Measurements from ENCODE around the gene APP.
"Not testable (repeated sequence)": the region's sequence is repeated elsewhere in the genome, so short reads cannot be mapped to it uniquely, and the experiment has no call there.

APP gene

DNA sequence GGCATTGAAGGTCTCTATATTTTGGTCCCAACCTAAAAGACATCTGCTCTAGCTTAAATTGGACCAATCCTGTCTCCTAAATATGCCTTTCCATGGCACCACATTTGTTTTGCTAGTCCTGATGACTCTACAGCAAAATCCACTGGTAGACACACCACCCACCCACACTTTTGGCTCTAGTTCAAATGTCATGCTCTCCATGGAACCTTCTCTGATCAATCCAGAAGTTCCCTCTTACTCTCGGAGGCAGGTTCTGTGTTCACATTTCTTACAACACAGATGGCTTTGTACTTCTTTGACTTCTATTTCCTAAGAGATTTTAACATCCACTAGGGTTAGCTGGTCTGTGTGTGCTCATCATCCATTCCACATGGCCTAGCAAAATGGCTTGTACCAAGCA, 151.3 kb downstream of the APP start:
- DNase-seq (ENCODE audit: low read depth) = no peak

DNA sequence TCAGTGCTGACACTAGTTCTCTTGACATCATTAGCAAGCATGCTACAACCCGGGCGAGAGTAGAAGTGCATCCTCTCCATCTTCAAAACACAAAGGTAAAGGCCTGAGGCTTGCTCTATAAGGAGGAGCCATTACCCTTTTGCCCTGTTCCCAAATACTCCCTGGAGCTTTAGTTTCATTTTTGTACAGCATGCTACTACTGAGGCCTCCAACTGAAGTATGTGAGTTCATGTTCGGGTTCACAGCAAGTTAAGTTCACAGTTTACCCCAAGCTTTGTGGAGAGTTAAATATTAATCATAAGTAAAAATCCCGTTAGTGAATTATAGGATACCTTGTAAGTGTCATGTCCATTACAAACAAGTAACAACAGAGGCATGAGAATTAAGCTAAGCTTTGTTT, 156.6 kb downstream of the APP start:
- DNase-seq (ENCODE audit: low read depth) = no peak

DNA sequence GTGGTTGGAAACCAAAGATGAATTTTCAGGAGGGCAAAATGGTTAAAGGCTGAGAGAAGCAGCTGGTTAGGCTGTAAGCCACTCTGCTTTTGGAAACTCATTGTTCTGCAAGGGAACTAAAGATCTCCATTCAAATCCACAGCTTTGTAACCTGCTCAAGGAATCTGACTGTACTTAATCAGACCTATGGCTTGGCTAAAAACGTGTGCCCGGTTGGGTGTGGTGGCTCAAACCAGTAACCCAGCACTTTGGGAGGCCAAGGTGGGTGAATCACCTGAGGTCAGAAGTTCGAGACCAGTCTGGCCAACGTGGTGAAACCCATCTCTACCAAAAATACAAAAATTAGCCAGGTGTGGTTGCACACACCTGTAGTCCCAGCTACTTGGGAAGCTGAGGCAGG, 158.1 kb downstream of the APP start:
- not testable (repeated sequence) for DNase-seq (ENCODE audit: low read depth)

DNA sequence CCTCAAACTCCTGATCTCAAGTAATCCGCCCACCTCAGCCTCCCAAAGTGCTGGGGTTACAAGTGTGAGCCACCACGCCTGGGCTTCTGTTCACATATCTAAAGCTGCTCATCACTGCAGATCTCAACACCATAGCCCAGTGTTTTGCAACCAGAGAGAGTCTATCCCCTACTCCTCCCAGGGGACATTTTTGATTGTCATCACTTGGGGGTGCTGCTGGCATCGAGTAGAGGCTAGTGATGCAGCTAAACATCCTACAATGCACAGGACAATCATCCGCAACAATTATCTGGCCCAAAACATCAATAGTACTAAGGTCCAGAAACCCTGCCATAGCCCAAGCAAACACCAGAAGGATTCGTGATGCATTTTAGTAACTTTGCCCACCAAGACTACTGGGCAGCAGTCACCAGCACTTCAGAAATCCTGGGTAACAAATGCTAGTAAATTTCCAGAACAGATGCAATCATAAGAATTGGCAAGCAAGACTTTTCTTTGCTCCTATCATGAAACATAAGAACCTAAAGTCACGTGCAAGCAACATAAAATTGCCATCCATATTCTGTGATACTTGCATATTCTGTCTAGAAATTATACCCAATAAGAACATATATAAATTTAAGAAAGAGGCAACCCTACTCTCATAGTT, 159.2 kb downstream of the APP start:
- DNase-seq (ENCODE audit: low read depth) = no peak

DNA sequence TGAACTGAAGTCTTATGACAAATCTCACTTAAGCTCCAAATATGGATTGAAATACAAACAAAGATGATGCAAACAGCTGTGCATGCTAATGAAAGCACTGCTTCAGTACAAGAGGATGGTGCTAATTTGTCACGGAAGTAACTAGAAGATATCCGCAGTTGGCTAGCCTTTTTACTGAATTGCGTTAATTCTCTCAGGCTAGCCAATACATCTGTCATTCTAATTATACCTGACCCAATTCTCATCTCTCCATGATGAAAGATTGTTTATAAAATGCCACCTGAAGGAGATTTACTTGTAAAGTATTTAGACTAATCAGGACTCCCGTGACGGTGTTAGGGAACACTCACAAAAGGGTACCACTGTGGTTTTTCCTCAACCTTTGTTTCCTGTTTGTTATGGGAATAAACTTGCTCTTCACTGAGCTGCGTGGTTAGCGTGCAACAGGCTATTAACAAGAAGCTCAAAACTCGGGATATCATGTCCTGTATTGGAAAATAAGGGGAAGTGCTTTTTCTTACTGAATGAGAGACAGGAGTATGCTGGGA, 162.5 kb downstream of the APP start:
- no peak for DNase-seq (ENCODE audit: low read depth)

DNA sequence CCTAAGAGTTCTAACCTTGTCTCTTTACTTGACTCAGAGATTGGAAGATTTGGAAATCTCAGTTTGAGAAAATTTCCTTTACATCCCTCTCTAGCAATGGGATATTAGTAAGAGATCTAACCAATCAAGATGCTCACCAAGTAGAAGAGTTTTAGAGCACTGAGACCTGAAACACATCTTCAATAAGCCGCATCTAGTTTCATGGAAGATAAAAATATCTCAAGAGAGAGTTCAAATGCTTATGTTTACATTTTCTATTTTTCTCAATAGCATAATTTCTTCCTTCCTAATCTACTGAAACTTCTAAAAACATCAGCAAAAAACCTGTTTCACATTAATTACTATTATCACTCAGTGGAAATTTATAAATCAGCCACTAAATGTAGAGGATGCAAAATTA, 165.1 kb downstream of the APP start:
- DNase-seq (ENCODE audit: low read depth) = no peak

DNA sequence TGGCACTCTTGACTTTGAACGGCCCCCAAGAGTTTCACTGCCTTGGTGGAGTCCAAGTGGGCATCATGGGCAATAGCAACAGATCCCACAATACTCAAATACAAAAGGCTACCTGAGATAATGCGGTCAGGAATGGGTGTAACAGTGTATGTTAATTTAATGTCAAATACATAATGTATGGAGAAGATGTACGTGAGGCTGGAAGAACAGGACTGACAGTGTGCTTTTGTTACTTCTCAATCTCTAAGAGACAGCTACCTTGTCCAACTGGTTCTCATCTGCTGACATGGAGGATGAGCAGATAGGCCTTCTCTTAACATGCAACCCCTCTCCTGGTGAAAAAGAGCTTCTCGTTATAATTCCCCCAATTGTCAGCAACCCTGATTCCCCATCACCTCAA, 167.2 kb downstream of the APP start:
- no peak for DNase-seq (ENCODE audit: low read depth)

DNA sequence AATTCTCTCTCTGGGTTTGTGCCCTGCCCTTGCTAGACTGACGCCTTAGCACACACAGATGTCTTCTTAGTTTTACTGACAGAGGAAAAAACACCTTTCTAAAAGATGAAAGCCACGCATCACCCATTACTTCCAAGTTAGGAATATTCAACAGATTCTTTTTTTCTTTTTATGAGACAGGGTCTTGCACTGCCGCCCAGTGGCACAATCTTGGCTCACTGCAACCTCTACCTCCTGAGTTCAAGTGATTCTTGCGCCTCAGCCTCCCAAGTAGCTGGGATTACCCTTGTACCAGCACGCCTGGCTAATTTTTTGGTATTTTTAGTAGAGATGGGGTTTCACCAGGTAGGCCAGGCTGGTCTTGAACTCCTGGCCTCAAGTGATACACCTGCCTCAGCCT, 169.2 kb downstream of the APP start:
- no peak for DNase-seq (ENCODE audit: low read depth)

DNA sequence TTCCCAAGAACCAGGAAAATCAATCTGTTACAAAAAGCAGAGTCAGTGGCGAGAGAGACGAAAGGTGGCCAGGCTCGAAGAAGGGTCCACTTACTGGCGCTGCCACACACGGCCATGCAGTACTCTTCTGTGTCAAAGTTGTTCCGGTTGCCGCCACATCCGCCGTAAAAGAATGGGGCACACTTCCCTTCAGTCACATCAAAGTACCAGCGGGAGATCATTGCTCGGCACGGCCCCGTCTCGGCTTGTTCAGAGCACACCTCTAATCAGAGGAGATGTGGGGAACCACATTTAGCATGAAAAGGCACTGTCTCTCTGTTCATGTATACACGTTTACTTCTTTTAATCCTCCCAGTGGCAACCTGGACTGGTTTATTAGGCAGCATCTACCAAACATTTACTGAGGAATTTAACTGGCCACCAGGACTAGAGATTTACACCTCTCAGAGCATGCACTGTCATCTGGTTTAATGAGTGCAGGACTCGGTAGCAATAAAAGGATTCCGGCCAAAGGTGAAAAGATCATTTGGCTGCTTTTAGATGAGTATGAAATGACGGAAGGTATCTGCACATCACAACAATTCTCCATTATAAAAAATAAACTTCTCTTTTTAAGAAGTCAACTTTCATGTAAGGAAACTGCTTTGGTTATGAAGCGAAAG, 170.5 kb downstream of the APP start:
- no peak for DNase-seq (ENCODE audit: low read depth)

DNA sequence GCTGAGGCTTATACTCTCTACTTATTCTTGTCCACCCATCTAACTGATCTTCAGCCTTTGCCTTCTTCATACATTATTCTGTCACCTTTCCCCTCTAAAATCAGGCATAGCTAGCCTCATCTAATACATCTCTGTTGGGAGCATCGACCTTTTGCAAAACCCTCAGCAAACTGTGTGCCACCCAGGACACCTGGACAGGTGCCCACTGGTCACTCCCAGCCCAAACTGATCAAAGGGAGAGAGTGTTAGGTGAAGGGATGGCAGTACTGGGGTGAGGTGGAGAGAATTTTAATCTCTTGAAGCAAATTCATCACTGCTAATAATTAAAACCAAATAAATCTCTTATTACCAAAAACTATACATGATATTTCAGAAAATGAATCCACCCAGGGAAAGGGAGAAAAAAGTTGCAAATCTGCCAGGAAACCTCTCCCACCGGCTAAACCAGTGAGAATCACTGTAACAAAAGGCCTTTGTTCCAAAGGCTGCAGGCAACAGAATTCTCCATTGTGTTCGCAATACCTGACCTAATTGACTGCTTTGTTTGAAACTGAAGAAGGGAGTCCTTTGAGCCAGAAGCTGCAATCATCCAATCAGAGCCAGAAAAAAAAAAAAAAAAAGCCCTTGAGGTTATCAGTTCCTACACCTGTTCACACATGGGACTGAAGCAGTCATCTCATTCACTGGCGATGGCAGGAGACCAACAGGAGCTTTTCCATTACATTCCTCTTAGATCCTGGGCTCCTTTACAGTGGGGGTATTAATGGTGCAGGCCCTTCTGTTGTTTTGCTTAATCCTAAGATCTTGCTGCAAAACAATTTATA, 172.6 kb downstream of the APP start:
- DNase-seq (ENCODE audit: low read depth) = no peak

DNA sequence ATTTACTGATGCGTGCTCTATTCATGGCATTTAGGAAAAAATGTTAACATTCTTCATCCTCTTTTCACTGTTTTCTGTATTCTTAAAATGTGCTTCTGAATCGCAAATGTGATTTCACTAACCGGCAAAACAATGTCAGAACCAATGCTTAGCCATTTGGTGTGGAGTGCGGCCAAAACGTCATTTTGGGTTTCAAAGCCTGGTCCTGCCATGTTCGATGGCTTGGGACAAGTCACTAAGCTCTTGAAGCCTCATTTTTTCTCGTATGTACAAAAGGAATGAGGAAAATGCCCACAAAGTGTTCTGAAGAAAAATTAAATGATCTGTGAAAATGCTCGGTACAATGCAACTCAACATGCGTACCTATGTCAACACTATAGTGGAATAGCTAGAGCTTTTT, 175.3 kb downstream of the APP start:
- DNase-seq (ENCODE audit: low read depth) = no peak

DNA sequence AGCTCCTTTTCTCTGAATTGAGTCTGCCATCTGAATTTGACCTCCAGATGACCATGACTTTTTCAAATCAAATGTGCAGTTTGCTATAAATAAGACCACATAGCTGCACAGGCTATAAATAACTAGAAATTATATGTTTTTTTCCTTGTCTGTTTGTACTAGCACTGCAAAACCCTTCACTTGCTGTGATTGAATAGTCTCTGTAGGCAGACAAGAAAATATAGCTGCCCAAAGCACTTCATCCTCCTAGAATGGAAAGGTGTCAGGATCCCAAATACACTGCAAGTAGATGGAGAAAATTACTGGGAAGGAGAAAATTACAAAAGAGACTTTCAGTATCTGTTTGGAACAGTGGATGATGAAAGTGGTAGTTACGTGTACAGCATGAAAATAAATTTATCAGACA, 175.8 kb downstream of the APP start:
- DNase-seq (ENCODE audit: low read depth) = no peak

DNA sequence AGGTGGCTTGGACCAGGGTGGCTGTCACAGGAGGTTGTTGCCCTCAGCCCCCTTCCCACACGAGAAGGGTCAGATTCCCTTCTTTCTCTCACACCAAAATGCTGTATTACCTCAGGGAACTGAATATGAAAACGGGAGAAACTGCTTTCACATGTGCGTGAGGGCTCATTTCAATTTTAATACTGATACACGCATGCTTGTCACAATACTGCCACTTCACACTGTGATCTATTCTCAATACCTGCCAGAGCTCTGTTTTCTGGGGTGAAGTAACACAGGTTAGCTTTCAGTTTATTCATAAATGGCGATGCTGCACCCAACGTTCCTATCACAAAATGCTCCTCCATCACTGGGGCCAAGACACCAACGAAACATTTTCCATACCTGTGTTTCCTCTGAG, 181.8 kb downstream of the APP start:
- no peak for DNase-seq (ENCODE audit: low read depth)

DNA sequence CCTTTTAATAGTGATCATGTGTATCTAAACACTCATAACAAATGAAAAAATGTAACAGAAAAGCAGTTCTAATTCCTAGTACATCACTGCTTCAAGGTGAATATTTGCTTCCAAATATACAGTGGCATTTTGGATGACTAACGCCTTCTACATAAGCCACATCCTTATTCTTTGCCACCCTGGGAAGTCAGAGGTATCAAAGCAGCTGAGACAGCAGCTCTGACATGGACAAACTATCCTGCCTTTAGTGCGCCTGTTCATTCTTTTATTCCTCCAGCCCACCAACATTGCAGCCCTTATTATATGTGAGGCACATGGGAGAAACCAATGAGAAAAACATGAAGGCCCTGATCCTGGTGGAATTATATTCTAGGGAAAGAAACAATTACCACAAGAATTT, 183.0 kb downstream of the APP start:
- no peak for DNase-seq (ENCODE audit: low read depth)

DNA sequence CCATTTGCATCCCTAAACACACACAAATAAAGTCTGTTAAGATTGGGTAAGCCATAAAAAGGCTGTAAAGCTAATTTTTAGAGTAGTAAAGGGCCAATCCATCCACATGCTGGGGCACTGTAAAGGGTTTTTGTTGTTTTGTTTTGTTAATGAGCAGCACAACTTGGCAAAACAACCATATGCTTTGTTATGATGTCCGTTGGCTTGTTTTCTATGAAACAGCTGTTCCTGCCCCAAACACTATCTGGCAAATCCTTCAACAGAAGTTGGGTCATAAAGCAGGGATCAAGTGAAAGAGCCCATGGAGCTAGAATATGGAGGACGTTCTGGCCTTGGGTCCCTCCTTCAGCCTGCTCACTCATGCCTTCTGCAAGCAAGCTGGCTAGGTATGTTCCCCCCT, 183.6 kb downstream of the APP start:
- DNase-seq (ENCODE audit: low read depth) = no peak

DNA sequence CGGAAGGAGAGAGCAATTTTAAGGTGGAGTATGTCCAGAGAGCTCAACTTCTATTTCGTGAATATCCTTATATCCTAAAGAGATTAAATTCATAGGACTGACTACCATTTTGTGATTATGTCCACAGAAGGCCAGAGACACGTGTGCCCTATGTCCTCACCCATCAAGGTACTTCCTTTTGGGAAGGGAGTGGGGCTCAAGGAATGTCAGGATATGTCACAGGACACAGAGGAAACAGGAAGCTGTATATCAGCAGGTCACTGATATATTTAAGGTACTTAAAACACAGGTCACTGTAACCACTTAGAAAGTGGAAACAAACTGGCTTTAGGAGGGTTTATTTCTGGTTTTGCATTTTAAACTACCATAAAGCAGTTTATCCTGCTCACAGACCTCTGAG, 184.6 kb downstream of the APP start:
- no peak for DNase-seq (ENCODE audit: low read depth)

DNA sequence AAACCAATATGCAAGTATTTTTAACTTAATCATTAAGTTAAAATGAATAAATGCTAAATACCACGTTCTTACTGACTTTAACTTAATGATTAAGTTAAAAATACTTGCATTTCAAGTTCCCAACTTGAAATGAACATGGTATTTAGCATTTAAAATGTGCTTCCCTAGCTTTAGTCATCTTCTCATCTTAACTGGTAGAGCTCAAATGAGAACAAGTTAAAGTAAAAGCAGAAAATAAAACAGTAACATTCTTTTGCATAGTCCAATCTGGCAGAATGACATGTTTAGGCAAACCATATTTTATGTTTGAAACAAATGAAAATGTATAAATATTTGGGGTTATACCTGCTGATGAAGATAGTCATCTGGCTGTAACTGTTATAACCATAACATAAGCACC, 186.0 kb downstream of the APP start:
- DNase-seq (ENCODE audit: low read depth) = no peak

DNA sequence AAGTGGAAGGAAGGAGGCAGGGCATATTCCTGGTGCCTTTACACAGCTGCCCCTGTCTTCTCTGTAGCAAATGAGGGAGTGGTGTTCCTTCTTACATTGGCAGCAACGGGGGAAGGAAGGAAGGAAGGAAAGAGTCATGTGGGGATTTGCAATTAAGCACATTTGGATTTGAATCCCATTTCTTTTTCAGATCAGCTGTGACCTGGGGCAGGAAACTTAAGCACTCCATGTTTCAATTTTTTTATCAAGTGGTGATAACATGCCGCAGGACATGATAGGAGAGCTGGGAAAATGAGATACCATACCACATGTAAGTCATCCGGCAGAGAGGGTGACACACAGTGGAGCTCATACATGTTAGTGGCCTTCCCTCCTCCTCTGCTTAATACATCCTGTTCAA, 186.8 kb downstream of the APP start:
- no peak for DNase-seq (ENCODE audit: low read depth)

DNA sequence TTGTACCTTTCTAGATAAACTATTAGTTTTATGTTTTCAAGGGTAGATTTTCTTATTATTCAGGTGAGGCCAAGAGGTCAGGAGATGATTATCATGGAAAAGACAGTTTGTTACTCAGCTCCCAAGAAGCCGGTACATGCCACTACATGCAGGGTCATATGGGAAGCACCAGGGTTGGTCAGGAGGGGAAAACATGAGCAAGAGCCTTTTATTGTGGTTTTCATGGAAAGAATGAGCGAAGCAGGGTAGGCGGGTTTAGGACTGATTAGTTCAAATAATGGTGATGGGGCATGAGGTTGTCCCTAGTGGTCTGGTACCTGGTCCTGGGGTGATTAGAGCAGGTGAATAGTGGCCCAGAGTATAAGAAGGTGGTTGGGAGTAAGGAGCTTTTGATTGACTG, 189.9 kb downstream of the APP start:
- DNase-seq (ENCODE audit: low read depth) = no peak

DNA sequence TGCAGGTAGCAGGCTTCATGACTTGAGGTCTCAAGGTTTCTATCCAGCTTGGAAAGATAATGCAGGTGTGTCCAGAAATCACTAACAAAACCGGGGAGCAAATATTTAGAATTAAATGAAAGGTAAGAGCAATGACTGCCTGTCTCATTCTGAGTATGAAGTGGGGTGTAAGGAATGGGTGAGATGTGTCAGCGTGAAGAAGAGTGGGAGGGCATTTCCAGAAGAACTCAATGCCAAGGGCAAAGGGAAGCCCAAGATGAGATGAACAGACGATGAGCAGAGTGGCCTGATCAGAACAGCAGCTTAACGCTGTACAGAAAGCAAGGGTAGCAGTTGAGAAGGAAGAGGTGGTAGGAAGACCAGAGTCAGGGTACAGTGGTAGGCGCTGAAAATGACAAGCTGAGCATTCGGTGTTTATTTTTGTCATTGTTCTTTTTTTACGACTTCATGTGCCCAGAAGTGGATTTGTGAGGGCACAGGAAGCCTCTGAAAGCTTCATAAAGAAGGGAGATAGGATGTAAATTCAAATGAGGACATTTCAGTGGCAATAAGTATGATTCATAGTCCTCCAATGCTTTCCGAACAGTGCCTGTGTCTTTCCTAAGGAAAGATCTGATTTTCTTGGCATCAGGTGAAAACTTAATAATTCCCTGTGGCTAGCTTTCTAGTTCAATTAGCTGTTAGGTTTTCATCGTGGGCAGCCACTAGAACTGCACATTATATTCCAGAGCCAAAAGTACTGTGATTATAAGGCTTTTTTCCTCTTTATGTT, 190.5 kb downstream of the APP start:
- no peak for DNase-seq (ENCODE audit: low read depth)

DNA sequence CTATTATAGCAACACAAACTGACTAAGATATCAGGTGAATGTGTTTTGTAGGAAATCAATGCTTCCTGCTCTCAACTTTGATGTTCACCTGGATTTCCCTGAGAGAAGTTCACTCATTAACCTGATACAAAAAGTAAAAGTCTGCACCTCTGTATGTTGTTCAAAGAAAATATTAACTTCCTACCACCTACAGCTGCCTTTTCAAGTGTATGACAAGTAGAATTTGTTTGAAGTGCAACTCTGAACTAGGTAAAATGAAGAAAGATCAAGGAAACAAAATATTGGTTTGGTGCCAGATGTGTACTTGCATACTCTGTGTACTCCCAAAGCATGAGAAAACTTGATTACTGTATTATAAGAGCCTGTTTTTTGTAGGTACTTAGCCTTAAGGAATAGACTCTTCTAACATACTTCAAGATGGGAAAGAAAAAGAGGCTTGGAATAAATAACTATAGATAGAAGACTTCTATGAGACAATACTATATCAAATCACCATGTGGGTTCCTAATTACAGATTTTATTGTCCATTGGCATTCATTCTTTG, 193.4 kb downstream of the APP start:
- no peak for DNase-seq (ENCODE audit: low read depth)

DNA sequence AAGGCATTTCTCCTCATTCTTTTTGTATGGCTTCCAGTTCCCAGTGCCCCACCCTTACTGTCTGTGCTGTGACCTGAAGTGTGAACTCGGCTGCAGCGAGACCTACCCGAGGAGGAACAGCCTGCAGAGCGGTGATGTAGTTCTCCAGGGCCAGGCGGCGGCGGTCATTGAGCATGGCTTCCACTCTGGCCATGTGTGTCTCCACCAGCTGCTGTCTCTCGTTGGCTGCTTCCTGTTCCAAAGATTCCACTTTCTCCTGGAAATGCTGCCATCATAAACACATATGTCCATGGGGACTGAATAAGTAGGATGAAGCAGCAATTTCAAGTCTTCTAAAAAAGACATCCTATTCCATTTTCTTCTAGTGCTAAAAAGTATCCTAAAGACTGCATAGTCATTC, 195.6 kb downstream of the APP start:
- no peak for DNase-seq (ENCODE audit: low read depth)
